GM12865 (cell line): ENCODE results near the gene PKN3.
"Not testable (repeated sequence)": the region's sequence is repeated elsewhere in the genome, so short reads cannot be mapped to it uniquely, and the experiment has no call there.

Source experiments
- DNase-seq: peaks from one replicate; pipeline ENCODE4 v3.0.0; 2010; ENCODE audit warnings: low read depth
- H3K4me3 ChIP-seq: 2 replicates; pipeline ENCODE4 v1.5.1; 2011; ENCODE audit warnings: mild to moderate bottlenecking, low read depth, low read length, control low read depth
- TF ChIP-seq, protein P1 (sequence below): IDR thresholded peaks from 2 replicates; pipeline ENCODE4 v1.5.1; 2011; ENCODE audit warnings: low read length, control low read depth, low read depth, inconsistent platforms; ENCODE audit not compliant: insufficient read depth; ENCODE audit errors: missing control alignments

Gene PKN3

DNA sequence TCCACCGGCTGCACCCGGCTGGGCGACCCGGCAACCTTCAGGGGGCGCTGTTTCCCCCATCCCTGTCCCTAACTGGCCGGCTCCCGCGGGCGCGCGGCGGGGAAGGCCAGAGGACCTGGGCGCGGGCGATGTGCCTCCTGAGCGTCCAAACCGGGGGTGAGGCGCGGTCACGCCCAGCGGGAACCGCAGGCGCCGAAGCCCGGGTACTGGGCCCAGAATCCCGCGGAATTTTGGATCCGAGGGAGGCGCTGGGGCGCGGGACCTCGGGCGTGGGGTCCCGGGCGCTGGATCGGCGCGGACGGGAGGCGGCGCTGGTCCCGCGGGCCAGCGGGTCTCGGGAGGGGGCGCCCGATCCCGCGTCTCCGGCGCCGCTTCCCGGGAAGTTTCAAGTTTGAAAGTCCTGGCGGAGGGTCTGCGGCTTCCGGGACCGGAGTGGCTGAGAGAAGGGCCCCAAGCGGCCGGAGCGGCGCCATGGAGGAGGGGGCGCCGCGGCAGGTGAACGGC lies at the start of gene PKN3:
TSS of gene PKN3 (plus strand) at position 59 of the 504 bp plus-strand sequence. CDS start at position 472, 413 bp downstream.
- peak; percentile 90 for DNase-seq
- H3K4me3 ChIP-seq: peak within 1 kb of the TSS; percentile 72

GRCh38 chr9:128653908-128654307 lies 48.4 kb upstream of the PKN3 start:
- no peak overlapping the region for H3K4me3 ChIP-seq
- TF ChIP-seq, protein P1, sequence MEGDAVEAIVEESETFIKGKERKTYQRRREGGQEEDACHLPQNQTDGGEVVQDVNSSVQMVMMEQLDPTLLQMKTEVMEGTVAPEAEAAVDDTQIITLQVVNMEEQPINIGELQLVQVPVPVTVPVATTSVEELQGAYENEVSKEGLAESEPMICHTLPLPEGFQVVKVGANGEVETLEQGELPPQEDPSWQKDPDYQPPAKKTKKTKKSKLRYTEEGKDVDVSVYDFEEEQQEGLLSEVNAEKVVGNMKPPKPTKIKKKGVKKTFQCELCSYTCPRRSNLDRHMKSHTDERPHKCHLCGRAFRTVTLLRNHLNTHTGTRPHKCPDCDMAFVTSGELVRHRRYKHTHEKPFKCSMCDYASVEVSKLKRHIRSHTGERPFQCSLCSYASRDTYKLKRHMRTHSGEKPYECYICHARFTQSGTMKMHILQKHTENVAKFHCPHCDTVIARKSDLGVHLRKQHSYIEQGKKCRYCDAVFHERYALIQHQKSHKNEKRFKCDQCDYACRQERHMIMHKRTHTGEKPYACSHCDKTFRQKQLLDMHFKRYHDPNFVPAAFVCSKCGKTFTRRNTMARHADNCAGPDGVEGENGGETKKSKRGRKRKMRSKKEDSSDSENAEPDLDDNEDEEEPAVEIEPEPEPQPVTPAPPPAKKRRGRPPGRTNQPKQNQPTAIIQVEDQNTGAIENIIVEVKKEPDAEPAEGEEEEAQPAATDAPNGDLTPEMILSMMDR: no peak
- no peak for DNase-seq

More for the DNA sequence above, at the start of gene PKN3:
- TF ChIP-seq, protein P1: peak; percentile 84

GRCh38 chr9:128654481-128654880 lies 47.8 kb upstream of the PKN3 start:
- DNase-seq: no peak
- TF ChIP-seq, protein P1: no peak
- no peak overlapping the region for H3K4me3 ChIP-seq

GRCh38 chr9:128656416-128657343 lies 45.6 kb upstream of the PKN3 start, which contains the start of gene DYNC2I2:
TSS of gene DYNC2I2 (minus strand) at chr9:128656847. CDS start at chr9:128656726, 121 bp downstream.
- peak; percentile 93 for DNase-seq
- H3K4me3 ChIP-seq: peak within 1 kb of the TSS; percentile 77
- TF ChIP-seq, protein P1: no peak

DNA sequence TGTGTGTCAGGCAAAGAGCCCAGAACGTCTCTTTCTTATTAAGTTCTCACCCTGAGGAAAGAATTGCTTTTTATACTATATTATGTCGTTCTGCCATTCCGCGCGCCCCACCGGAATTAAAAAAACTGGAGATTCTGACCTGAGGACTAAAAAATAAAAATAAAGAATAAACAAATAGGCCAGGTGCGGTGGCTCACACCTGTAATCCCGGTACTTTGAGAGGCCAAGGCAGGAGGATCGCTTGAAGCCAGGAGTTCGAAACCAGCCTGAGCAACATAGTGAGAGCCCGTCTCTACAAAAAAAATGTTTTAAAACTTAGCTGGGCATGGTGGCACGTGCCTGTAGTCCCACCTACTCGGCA lies 45.0 kb upstream of the PKN3 start:
- H3K4me3 ChIP-seq: peak overlapping the region; percentile 77
- TF ChIP-seq, protein P1: no peak

DNA sequence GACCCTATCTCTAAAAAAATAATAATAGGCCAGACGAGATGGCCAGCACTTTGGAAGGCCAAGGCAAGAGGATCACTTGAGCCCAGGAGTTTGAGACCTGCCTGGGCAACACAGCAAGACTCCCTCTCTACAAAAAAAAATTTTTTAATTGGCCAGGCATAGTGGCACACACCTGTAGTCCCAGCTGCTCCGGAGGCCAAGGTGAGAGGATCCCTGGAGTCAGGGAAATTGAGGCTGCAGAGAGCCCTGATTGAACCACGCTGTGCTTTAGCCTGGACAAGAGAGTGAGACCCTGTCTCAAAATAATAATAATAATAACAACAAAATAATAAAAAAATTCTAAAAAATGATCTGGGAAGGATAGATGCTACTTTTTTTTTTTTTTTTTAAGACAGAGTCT lies 44.5 kb upstream of the PKN3 start:
- no peak for DNase-seq
- TF ChIP-seq, protein P1: no peak

More for the DNA sequence above, 45.0 kb upstream of the PKN3 start:
- no peak for DNase-seq

DNA sequence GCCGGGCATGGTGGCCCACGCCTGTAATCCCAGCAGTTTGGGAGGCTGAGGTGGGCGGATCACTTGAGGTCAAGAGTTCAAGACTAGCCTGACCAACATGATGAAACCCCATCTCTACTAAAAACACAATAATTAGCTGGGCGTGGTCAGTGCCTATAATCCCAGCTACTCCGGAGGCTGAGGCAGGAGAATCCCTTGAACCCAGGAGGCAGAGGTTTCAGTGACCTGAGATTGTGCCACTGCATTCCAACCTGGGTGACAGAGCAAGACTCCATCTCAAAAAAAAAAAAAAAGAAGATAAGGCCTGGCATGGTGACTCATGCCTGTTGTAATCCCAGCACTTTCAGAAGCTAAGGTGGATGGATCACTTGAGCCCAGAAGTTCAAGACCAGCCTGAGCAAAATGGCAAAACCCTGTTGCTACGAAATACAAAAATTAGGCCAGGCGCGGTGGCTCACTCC lies 35.8 kb upstream of the PKN3 start:
- H3K4me3 ChIP-seq, DNase-seq: not testable (repeated sequence)

More for the DNA sequence above, 44.5 kb upstream of the PKN3 start:
- no peak overlapping the region for H3K4me3 ChIP-seq
